Mesodermal cell (in vitro differentiated cells): ENCODE measurements around the gene FAM53A.
"Not testable (repeated sequence)": the region's sequence is repeated elsewhere in the genome, so short reads cannot be mapped to it uniquely, and the experiment has no call there.

Experiments used
- H3K27ac ChIP-seq: 2 replicates; pipeline ENCODE4 v1.7.0; 2013; ENCODE audit warnings: mild to moderate bottlenecking, low read depth, low read length, moderate library complexity; ENCODE audit not compliant: severe bottlenecking
- H3K36me3 ChIP-seq: 2 replicates; pipeline ENCODE4 v1.7.1; 2013; ENCODE audit warnings: mild to moderate bottlenecking, low read length, moderate library complexity; ENCODE audit not compliant: control insufficient read depth, insufficient read depth
- H3K4me1 ChIP-seq: one replicate; pipeline ENCODE4 v1.7.1; 2013; ENCODE audit warnings: mild to moderate bottlenecking, low read length; ENCODE audit not compliant: insufficient read depth, control insufficient read depth, poor library complexity, severe bottlenecking
- H3K4me3 ChIP-seq: 2 replicates; pipeline ENCODE4 v1.7.0; 2013; ENCODE audit warnings: low read length, control low read depth, mild to moderate bottlenecking; ENCODE audit not compliant: insufficient read depth, poor library complexity, severe bottlenecking; ENCODE audit errors: extremely low read depth
- H3K9me3 ChIP-seq: 2 replicates; pipeline ENCODE4 v1.7.1; 2013; ENCODE audit warnings: mild to moderate bottlenecking, low read length, moderate library complexity; ENCODE audit not compliant: control insufficient read depth
- WGBS, 2 experiments: methylation state at CpG; one replicate each; pipeline ENCODE4 v1.1.5; 2013; ENCODE audit warnings: missing lambda C conversion rate in 2 of 2; ENCODE audit not compliant: insufficient coverage in 2 of 2; 5-methylcytosine and 5-hydroxymethylcytosine counted together

The FAM53A gene

GRCh38 chr4:1643971-1644735 is 40.0 kb downstream of the FAM53A start:
- no peaks in the 10 kb centered on the region for H3K36me3 ChIP-seq
- no peak overlapping the region for H3K4me3 ChIP-seq
- no peaks in the 10 kb centered on the region for H3K9me3 ChIP-seq
- peaks cover 7% of the 10 kb centered on the region for H3K4me1 ChIP-seq
- H3K27ac ChIP-seq: no peak overlapping the region
- 96% methylated on average over 47 to 48 of the region's 48 CpGs for WGBS, 2 experiments

GRCh38 chr4:1642196-1642951 is 41.7 kb downstream of the FAM53A start:
- 95 to 98% methylated on average over 14 to 24 of the region's 28 CpGs for WGBS, 2 experiments
- H3K4me3 ChIP-seq: no peak overlapping the region
- no peaks in the 10 kb centered on the region for H3K36me3 ChIP-seq
- H3K4me1 ChIP-seq: peaks cover 7% of the 10 kb centered on the region
- H3K27ac ChIP-seq: no peak overlapping the region
- H3K9me3 ChIP-seq: no peaks in the 10 kb centered on the region

GRCh38 chr4:1641671-1642070 is 42.4 kb downstream of the FAM53A start:
- WGBS, 2 experiments: 85 to 89% methylated on average over 4 to 7 of the region's 7 CpGs
- Histone ChIP-seq H3K9me3 (no peaks in the 10 kb centered on the region), H3K4me1 (peaks cover 7% of the 10 kb centered on the region), H3K4me3 (no peak overlapping the region), H3K27ac (no peak overlapping the region), H3K36me3 (no peaks in the 10 kb centered on the region)

- not testable (repeated sequence) for H3K36me3 ChIP-seq, H3K9me3 ChIP-seq, H3K4me1 ChIP-seq, H3K27ac ChIP-seq, H3K4me3 ChIP-seq
- 95 to 98% methylated on average over 15 to 21 of the region's 35 CpGs for WGBS, 2 experiments
These were observed 43.2 kb downstream of the FAM53A start for GRCh38 chr4:1640716-1641503.

GRCh38 chr4:1640190-1640589 is 43.9 kb downstream of the FAM53A start:
- no peak overlapping the region for H3K27ac ChIP-seq
- peaks cover 2% of the 10 kb centered on the region for H3K4me1 ChIP-seq
- no peaks in the 10 kb centered on the region for H3K9me3 ChIP-seq
- no peak overlapping the region for H3K4me3 ChIP-seq
- no peaks in the 10 kb centered on the region for H3K36me3 ChIP-seq
- WGBS, 2 experiments: 89% methylated on average over 16 of the region's 16 CpGs

GRCh38 chr4:1639299-1639868 is 44.7 kb downstream of the FAM53A start:
- Histone ChIP-seq H3K27ac (no peak overlapping the region), H3K9me3 (no peaks in the 10 kb centered on the region), H3K4me1 (no peaks in the 10 kb centered on the region), H3K4me3 (no peak overlapping the region), H3K36me3 (no peaks in the 10 kb centered on the region)
- WGBS, 2 experiments: 86 to 87% methylated on average over 7 to 10 of the region's 11 CpGs

GRCh38 chr4:1638873-1639272 is 45.2 kb downstream of the FAM53A start:
- Histone ChIP-seq H3K4me3 (no peak overlapping the region), H3K4me1 (no peaks in the 10 kb centered on the region), H3K36me3 (no peaks in the 10 kb centered on the region), H3K9me3 (no peaks in the 10 kb centered on the region), H3K27ac (no peak overlapping the region)
- WGBS, 2 experiments: 89 to 94% methylated on average over 11 of the region's 11 CpGs

GRCh38 chr4:1638272-1638598 is 45.9 kb downstream of the FAM53A start:
- Histone ChIP-seq H3K27ac (no peak overlapping the region), H3K4me3 (no peak overlapping the region), H3K36me3 (no peaks in the 10 kb centered on the region), H3K4me1 (no peaks in the 10 kb centered on the region), H3K9me3 (no peaks in the 10 kb centered on the region)
- WGBS, 2 experiments: 93 to 95% methylated on average over 4 to 6 of the region's 10 CpGs

GRCh38 chr4:1637580-1638271 is 46.4 kb downstream of the FAM53A start:
- H3K4me3 ChIP-seq: no peak overlapping the region
- H3K4me1 ChIP-seq: no peaks in the 10 kb centered on the region
- no peaks in the 10 kb centered on the region for H3K36me3 ChIP-seq
- H3K9me3 ChIP-seq: no peaks in the 10 kb centered on the region
- no peak overlapping the region for H3K27ac ChIP-seq
- 87 to 91% methylated on average over 9 to 10 of the region's 12 CpGs for WGBS, 2 experiments
